ENCODE data around the gene TUBB2A.
"Not testable (repeated sequence)": the region's sequence is repeated elsewhere in the genome, so short reads cannot be mapped to it uniquely, and the experiment has no call there.

Gene TUBB2A

DNA sequence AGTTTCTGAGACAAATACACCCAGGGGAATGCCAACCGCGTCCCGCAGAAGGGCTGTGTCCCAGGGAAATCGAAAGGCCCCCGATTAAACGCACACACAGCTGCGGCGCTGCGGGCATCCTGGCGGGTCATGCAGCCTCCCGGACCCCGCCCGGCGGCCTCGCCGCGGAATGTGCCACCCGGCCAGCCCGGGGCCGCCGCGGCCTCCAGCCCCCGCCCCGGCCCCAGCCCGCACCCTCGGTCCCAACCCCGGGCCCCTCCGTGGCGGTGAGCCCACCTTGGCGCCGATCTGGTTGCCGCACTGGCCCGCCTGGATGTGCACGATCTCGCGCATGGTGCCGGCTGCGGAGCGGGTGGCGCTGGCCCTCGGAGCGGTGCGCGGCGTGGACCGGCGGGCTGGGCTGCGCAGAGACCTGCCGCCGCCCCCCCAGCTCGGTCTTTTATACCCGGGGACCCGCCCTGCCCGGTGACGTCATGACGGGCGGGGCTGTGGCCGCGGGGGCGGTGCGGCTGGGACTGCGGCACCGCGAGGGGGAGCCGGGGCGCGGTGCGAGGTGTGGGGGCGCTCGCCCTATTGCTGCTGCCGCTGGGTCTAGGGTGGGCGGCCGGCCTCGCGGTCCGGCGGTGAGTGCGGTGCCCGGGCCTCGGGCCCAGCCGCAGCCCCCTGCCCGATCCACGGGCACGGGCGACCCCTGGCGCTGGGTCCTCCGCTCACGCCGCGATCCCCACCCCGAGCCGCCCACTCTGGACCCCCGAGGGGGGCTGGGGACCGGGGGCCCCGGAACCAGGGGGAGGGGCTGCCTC is at the start of gene TUBB2A:
TSS of gene TUBB2A (minus strand) at position 414 of the 803 bp plus-strand sequence. CDS start at position 333, 81 bp downstream.
- peak; percentile 88 for DNase-seq (ENCODE audit: low spot score)

GRCh38 chr6:3206339-3207015 is 49.1 kb upstream of the TUBB2A start:
- no peak for DNase-seq (ENCODE audit: low spot score)

GRCh38 chr6:3205913-3206312 is 48.6 kb upstream of the TUBB2A start:
- DNase-seq (ENCODE audit: low spot score) = no peak

DNA sequence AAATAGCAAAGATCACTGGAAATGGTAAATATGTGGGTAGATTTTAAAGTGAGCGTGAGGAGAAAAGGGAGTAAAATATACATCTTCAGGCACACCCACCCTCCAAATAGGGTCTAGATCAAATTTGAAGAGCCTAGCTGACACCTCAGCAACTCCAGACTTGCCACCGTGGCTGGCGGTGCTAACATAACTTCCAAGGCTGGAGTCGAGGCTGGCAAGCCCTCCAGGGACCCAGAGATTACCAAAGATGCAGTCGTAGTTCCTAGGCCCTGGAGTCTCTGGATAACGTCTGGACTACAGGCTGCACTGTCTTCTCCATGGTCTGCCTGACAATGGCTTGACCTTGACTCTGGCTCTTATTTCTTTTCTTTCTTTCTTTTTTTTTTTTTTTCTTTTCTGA is 47.6 kb upstream of the TUBB2A start:
- no peak for DNase-seq (ENCODE audit: low spot score)

- DNase-seq (ENCODE audit: low spot score) = no peak
Observed at GRCh38 chr6:3202999-3203696, 45.8 kb upstream of the TUBB2A start.

DNA sequence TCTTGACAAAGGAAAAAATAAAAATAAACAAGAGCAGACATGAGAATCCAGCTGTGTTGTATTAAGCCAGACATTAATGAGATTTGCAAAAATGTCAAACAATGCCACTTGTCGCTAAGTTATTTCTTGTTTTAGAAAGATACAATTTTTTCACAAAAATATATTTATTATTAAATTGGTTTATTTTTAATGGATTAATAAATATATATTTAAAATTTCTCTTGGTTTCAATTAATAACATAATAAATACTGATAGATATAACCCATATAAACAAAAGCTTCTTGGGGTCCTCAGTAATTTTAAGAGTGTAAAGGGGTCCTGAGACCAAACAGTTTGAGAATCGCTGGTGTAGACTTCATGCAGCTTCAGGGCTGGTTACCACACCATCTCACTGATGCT is 44.0 kb upstream of the TUBB2A start:
- no peak for DNase-seq (ENCODE audit: low spot score)

GRCh38 chr6:3200682-3201081 is 43.3 kb upstream of the TUBB2A start:
- DNase-seq (ENCODE audit: low spot score) = no peak

DNA sequence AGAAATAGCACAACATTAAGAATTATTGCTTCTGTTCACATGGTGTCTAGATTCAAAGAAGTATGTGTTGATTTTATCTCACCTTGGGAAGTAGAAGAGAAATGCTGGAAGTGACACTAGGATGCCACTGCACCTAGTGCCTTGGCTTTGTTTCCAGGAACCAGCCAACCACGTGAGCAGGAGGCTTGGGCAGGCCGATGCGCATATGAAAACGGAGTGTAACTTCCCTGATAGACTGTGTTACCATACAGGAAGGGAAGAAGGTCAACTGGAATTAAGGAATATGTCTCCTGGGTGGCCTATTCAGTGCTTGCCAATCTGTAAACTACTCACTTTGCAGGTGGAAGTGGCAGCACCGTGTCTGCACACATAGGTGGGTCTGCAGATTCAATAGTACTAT is 42.0 kb upstream of the TUBB2A start:
- no peak for DNase-seq (ENCODE audit: low spot score)

GRCh38 chr6:3197734-3198133 is 40.4 kb upstream of the TUBB2A start:
- not testable (repeated sequence) for DNase-seq (ENCODE audit: low spot score)

DNA sequence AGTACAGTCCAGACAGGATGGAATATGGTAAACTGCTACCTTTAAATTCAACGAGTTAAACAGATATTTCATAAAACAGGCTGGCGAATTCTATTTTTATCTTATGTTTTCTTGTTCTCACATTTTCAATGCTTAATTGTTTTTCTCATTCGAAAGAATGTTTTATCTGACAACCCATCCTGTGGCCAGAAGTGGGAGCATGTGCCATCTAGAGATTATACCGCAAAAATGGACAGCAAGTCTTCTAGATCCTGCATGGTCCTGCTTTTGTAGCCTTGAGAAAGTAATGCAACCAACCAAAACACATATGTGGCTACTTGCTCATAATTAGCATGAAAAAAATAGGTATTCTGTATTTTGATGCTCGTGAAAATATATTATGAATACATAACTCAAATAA is 39.4 kb upstream of the TUBB2A start:
- no peak for DNase-seq (ENCODE audit: low spot score)

DNA sequence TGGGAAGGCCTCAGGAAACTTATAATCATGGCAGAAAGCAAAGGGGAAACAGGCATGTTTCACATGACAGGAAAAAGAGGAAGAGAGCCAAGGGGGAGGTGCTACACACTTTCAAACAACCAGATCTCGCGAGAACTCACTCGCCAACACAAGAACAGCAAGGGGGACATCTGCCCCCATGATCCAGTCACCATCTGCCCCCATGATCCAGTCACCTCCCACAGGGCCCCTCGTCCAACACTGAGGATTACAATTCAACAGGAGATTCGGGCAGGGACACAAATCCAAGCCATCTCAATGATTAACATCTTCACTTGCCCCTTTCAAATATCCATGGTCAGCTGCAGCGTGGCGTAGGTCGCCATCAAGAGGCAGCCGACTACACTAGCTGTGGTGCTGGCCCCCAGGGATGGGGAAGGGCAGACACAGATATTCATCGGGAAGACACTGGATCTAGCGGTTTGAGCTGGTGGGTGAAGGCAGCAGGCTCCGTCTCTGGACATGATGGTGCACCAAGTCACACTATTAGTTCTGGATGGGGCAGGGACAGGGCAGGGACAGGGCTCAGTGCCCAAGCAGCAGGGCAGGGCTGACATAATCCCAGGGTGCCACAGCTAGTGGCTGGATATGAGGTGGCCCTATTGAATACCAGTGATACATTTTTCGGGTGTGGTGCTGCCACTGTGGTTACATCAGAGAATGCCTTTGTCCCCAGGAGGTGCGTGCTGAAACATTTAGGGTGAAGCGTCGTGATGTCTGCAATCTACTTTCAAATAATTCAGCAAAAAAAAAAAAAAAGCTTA is 38.6 kb upstream of the TUBB2A start:
- no peak for DNase-seq (ENCODE audit: low spot score)

DNA sequence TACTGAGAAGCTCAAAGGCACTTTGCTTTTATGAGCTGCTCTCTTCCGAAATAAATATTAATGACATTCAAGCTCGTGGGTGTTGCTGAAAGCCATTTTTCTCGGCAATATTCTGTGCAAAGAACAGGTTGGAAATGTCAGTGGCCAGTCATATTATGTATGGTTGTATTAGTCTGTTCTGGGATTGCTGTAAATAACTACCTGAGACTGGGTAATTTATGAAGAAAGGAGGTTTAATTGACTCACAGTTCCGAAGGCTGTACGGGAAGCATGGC is 38.0 kb upstream of the TUBB2A start:
- DNase-seq (ENCODE audit: low spot score) = no peak

GRCh38 chr6:3194535-3195419 is 37.4 kb upstream of the TUBB2A start:
- DNase-seq (ENCODE audit: low spot score) = no peak

GRCh38 chr6:3193102-3193849 is 35.9 kb upstream of the TUBB2A start:
- DNase-seq (ENCODE audit: low spot score) = no peak

- DNase-seq (ENCODE audit: low spot score) = no peak
Observed at GRCh38 chr6:3190779-3191178, 33.4 kb upstream of the TUBB2A start.

DNA sequence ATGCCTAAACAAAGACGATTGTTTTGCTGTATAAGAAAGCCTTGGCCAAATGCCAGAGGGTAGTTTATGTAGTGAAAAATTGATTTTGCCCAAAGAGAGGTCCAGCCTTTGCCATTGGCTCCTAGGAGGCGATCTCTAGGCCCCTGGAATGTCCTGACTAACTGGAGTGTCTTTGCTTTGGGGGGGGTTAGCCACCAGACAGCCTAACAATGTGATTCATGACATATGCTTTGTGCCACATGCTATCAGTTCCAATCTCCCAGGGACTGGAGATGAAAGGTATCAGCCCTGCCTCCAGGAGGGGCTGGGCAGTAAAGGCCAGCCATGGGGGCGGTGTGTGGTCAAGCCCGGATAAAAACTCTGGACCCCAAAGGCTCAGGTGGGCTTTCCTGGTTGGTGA is 32.7 kb upstream of the TUBB2A start:
- DNase-seq (ENCODE audit: low spot score) = no peak

DNA sequence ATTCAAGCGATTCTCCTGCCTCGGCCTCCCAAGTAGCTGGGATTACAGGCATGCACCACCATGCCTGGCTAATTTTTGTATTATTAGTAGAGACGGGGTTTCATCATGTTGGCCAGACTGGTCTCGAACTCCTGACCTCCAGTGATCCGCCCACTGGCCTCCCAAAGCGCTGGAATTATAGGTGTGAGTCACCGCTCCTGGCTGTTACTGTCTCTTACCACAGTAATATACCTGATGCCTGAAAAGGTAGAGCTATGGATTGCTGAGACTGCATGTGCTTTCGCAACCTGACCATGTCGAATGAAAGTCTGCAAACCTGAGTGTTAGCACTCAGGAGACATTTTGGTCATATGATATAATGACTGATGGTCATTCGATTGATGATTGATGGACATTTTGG is 31.8 kb upstream of the TUBB2A start:
- not testable (repeated sequence) for DNase-seq (ENCODE audit: low spot score)

DNA sequence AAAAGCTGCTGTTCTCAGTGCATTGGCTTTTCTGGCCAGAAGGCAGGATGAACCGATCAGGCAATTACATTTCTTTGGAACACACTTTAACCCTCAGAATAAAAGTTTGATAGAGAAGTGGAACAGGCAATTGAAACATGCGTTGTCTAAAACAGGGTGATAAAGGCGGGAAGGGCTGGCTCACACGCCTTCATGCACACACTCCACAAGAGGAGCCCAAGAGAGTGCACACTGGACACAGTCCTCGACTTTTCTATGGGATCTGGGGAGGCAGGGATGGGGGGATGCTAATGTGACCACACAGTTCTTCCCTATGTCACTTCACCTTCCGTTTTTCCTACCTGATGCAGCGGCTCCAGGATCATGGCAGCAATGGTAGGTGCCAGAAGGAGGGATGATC is 30.9 kb upstream of the TUBB2A start:
- DNase-seq (ENCODE audit: low spot score) = no peak

DNA sequence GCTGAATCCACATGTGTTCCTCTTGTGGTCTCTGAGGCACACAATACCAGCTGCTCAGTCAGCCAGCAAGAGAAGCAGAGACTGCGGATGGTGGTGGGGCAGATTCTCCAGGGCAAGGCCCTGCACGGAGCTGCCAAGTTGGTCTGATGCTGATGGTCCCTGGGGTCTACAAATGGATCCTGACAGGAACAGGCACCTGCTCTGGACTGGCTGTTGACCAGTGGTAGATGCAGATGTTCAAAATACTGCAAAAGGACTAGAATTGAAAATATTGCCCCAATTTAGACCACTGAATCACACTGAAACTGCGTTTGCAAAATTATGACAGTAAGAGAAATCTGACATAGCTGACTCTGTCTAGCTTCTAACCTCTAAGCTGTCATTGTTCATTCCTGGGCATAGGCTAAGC is 29.6 kb upstream of the TUBB2A start:
- no peak for DNase-seq (ENCODE audit: low spot score)

DNA sequence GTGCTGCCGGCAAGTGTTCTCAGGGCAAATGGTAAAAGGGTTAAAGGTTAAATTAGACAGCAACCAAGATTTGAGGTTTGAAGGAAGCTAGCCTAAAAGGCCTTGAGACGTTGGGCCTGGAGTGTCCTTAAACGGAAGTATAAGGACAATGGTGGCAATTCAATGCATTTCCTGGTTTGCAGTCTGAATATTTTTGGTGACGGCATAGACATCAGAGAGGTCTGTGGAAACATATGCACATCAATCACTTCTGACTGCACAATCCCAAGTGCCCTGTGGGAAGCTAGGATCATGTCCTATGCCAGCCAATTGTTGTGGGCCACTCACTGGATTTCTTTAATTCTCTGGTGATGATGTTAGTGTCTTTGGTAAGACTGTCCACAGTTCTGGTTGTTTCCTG is 25.7 kb upstream of the TUBB2A start:
- DNase-seq (ENCODE audit: low spot score) = no peak

GRCh38 chr6:3181105-3181504 is 23.8 kb upstream of the TUBB2A start:
- DNase-seq (ENCODE audit: low spot score) = no peak
